LNCAP (cell line): Measurements from ENCODE around the gene FLYWCH1.

ENCODE experiments used
- CTCF ChIP-seq: fragments of 450-650 bp; IDR thresholded peaks from 2 replicates; pipeline ENCODE4 v1.5.1; 2017; ENCODE audit warnings: mild to moderate bottlenecking

The FLYWCH1 gene

GRCh38 chr16:2963074-2963722, 51.5 kb downstream of the FLYWCH1 start:
- TF ChIP-seq CTCF = no peak

DNA sequence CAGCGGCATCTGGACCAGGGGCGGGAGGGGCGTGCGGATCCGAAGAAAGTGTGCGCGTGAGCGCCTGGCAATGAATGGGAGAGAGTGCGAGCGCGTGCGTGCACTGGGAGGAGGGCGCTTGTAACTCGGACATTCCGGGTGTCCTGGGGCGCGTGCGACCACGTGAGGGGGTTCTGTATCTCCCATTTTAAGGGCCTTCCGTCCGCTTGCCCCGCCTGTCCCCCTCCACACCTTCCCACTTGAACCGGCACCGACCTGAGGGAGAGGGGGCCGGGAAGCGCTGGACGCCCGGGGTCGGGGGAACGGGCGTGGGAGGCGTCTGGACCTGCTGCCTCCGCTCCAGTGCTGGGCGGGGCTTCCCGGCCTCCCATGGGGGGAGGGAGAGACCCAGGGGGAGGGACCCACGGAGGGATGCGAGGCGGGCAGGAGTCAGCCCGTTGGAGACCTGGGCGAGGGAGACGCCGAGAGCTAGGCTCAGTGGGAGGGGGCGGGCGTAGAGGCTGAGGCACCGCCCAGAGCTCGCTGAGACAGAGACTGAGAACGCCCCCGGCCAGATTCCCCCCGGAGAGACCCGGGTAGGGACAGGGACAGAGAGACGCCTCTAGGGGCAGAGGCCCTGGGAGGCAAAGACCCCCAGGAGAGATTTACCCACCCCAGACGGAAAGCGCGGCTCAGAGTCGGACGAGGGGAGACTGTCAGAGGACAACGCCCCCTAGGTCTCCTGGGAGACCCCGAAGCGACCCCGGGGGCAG, 52.2 kb downstream of the FLYWCH1 start, which contains the start of gene KREMEN2:
Gene KREMEN2 (plus strand): TSS at position 553 of the 752 bp plus-strand sequence. CDS start 246 bp downstream, outside the sequence.
- no peak for TF ChIP-seq CTCF

GRCh38 chr16:2964475-2965336, 53.0 kb downstream of the FLYWCH1 start:
- TF ChIP-seq CTCF = no peak

DNA sequence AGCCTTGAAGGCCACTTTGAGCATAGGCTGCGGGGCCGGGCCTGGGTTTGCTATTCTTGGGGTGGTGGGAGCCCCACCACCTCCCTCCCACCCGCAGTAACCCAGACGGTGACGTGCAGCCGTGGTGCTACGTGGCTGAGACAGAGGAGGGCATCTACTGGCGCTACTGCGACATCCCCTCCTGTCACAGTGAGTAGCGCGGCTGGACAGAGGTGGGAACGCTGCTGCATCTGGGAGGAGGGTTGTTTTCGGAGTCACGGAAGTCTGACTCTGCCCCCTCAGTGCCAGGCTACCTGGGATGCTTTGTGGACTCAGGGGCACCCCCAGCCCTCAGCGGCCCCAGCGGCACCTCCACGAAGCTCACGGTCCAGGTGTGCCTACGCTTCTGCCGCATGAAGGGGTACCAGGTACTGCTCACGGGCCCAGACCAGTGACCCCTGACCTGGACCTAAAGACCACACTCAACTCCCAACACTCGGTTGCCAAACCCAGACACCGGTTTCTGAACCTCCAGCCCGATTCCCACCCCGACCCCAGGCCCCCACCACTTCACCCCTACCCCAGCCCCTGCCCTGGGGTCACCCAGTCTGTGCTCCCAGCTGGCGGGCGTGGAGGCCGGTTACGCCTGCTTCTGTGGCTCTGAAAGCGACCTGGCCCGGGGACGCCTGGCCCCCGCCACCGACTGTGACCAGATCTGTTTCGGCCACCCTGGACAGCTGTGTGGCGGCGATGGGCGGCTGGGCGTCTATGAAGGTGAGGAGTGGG, 54.5 kb downstream of the FLYWCH1 start:
- no peak for TF ChIP-seq CTCF

DNA sequence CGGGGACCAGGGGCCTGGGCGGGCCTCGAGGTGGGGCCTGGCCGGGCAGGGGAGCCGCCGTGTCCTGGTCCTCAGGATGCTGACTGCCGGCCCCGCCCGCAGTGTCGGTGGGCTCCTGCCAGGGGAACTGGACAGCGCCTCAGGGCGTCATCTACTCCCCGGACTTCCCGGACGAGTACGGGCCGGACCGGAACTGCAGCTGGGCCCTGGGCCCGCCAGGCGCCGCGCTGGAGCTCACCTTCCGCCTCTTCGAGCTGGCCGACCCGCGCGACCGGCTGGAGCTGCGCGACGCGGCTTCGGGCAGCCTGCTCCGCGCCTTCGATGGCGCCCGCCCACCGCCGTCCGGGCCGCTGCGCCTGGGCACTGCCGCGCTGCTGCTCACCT, 55.1 kb downstream of the FLYWCH1 start:
- TF ChIP-seq CTCF = peak; percentile 21; the same call in 1 of the 2 replicates

- no peak for TF ChIP-seq CTCF
These were observed 55.5 kb downstream of the FLYWCH1 start for GRCh38 chr16:2967211-2967631.

- TF ChIP-seq CTCF = no peak
These were observed 56.0 kb downstream of the FLYWCH1 start for GRCh38 chr16:2967721-2968161.
